ENCODE results near the gene SIL1.
A peak's percentile ranks its signal among the peaks of the same experiment; 100 is the strongest.
"Not testable (repeated sequence)": the region's sequence is repeated elsewhere in the genome, so short reads cannot be mapped to it uniquely, and the experiment has no call there.

The SIL1 gene

DNA sequence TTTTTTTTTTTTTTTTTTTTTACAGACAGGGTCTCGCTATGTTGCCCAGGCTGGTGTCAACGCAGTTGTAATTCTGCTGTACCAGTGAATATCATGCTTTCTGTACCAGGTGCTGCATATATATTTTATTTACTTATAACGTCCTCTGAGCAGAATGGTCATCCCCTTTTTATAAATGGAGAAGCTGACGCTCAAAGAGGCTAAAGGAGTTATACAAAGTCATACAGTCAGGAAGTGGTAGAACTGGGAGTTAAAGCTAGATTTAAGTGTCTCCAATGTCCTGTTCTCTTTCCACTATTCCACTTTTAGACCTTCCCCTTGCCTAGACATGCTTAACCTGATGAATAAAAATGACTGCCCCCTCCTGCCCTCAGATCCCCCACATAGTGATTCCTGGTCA is 1.2 kb upstream of the SIL1 start:
- DNase-seq (ENCODE audit: low spot score), result no peak

DNA sequence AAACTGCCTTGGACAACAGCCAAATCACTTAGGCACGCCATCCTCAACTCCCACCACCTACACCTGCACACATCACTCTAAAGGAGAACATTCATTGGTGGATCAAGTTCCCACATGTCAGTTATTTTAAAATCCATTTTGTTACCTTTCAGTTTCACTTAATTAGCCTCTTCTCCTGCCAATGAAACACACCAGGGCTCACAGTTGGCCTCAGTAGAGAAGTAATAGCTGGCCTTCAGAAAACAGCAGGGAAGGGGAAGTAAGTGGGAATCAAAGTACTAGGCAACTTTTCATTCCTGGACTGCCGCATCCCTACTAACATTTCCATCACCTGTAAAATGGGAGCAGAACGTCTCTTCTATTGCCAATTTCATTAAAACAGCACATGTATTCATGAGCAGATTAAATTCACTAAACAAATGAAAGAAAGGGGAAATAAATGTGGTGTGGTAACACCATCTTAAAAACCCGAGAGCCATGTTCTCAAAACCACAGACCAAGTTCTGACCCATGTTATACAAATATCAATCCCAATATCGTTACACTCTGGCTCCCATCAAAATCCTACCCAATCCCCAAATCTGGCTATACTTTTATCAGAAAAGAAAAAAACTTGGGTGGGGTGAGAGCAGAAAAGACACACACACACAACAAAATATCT is 1.7 kb downstream of the SIL1 start:
- no peak for DNase-seq (ENCODE audit: low spot score)

DNA sequence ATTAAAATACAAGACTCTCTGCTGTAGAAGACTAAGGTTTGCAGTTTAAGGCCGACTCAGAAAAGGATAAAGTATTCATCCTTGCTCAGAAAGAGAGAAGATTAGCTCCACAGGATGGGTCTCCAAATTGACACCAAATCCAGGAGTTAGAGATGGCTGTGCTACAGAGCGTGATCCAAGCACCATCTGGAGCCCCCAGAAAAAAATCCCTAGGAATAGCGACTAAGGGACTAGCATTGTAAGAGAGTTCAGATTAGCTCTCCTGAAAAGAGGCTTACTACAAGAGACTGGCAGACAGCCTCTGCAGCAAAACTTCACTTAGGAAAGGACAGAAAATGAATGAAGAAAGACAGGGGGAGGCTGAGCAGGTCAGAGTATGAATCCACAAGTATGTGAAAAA is 3.7 kb downstream of the SIL1 start:
- DNase-seq (ENCODE audit: low spot score), result no peak

DNA sequence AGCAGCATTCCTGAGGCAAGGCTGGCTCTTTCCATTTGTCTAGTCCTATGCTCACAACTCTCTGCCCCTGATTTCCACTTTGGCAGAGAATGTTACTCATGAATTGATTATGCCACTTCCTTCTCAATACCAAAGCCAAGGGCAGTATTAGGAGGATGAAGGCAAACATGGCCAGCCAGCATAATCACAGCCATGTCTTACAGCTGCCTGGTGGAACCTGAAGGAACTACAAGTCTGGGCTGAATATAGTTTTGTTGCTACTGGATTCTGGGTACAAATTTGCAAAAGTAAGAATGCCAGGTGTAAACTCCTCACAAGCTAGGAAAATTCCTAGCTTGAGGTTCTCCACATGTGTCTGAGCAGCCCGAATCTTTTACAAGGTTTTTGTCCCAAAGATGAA is 4.2 kb downstream of the SIL1 start:
- DNase-seq (ENCODE audit: low spot score), result no peak

DNA sequence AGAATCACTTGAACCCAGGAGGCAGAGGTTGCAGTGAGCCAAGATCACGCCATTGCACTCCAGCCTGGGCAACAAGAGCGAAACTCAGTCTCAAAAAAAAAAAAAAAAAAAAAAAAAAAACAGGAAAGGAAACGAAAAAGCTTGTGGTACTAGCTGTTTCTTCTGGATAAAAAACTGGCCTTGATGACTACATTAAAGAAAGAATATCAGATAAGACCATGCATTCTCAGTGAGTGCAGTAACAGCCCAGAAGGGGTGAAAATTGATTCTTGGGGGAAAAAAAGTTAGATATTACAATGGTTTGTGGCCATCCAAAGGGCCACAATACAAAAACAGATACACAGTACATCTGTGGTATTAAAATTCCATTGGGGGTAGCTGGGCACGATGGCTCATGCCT is 5.3 kb downstream of the SIL1 start:
- DNase-seq (ENCODE audit: low spot score), result not testable (repeated sequence)

DNA sequence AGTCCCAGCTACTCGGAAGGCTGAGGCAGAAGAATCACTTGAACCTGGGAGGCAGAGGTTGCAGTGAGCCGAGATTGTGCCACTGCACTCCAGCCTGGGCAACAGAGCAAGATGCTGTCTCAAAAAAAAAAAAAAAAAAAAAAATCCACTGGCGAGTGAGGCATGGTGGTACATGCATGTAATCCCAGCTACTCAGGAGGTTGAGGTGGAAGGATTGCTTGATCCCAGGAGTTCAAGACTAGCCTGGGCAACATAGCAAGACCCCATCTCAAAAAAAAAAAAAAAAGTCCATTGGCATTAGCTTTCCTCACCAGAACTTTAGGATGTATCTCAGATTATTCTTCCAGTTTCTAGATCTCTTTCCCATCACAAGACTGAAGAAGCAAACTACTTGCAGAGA is 6.2 kb downstream of the SIL1 start:
- DNase-seq (ENCODE audit: low spot score), result not testable (repeated sequence)

DNA sequence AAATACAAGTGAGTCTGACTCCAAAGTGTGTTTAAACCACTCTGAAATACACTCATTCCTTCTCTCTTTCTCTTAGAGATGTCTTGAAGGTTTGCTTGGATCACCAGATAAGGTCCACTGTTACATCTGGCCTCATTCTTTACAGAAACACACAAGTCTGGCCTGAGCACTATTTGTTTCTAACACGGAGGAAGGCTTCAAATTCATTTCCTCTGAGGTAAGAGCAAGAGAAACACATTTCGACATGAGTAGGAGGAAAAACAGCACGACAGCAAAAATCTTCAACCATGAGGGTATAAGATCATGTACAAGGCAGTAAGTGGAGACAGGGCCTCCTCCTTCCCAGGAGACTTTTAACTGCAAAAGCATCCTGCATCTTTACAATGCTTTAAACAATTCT is 8.0 kb downstream of the SIL1 start:
- DNase-seq (ENCODE audit: low spot score), result no peak

DNA sequence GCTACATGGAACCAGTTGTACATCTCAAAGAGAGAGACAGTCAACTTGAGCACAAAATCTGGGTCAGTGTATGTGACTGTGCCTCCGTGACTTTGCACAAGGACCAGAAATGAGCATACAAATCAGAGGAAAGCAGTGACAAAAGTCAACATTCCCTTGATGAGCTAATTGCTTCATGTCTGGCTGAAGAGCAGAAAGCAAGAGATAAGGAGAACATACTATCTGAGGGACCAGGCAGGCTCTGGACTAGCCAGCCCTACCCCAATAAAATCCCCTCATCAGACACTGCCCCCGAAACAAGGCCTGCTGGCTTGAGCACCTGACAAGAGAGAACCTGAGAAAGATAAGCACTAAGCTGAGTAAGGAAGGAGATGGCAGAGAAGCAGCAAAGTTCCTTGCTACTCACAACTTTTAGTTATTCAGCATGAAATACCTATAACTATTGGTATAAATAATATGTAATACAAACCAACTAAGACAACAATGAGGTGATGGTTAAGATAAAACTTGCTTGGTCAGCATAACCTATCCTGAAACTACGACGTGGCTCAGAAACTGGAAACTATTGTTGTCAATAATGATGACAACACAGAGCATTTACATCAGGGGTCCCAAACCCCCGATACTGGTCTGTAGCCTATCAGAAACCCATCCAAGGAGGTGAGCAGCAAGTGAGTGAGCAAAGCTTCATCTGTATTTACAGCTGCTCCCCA is 9.5 kb downstream of the SIL1 start:
- no peak for DNase-seq (ENCODE audit: low spot score)

DNA sequence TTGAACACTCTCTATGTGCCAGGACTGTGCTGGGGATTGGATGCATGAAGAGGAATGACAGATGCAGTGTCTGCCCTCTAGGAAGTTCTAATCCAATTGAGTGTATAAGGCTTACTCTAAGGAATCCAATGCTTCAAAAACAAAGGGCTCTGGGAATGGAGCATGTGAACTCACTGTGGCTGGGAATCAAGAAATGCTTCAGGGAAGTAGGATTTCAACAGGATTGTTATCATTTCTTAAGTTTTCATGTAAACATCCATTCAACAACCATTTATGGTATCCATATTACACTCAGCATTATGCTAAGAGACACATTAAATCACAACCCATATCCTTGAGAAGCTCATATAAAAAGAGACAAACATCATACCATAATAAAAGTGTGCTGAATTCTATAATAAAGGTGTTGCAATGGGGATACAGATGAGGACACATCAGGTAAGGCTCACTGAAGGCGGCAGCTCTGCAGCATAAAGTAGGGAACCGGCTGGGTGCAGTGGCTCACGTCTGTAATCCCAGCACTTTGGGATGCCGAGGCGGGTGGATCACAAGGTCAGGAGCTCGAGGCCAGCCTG is 11.3 kb downstream of the SIL1 start:
- no peak for DNase-seq (ENCODE audit: low spot score)

DNA sequence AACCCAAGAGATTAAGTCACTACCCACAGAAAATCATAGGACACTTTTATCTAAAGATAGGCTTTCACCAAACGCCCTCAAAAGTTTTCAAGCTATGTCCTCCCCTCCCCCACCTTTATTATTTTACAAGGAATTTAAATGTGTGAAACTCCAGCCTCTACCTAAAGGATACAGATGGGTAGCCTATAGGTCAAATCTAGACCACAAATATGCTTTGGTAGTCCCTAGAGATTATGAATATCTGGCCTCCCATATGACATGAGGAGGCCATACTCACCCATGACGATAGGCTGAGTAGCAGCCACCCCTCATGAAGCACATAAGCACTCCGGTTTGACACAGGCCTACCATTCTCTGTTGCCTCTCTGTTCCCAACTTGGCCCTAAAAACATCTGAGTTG is 11.9 kb downstream of the SIL1 start:
- DNase-seq (ENCODE audit: low spot score), result no peak

DNA sequence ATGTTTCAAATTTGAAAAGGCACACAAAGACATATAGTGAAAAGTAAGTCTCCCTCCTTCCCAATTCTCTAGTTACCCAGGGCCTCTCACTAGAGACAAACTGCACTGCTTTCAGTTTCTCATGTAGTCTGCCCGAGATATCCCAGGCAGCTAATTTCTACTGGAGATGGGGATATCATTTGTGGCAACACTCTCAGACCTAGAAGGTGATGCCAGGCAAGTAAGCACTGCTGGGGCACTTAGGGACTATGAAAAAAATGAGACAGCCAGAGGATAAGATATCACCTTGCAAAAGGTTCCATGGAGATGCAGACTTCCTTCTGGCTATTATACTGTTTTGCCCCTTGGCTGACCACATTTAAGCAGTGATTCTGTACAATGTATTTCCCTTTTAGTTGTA is 12.6 kb downstream of the SIL1 start:
- DNase-seq (ENCODE audit: low spot score), result no peak

DNA sequence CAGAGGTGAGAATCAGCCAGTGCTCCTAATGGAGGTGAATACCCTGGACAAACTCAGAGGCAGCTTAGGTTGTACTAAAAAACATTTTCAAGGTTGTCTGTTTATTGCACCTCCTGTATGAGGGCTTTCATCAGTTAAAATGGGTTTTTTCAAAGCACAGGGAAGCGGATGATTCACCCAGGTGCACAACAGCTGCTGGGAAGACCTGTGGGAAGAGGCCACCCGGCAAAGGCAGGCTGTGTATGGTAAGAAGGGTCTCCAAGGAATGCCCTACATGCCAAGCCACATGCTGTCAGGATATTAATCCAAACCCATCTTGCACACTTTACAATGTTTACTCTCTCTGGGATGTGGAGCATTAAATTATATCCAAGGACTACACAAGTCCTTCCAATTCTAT is 14.7 kb downstream of the SIL1 start:
- no peak for DNase-seq (ENCODE audit: low spot score)

DNA sequence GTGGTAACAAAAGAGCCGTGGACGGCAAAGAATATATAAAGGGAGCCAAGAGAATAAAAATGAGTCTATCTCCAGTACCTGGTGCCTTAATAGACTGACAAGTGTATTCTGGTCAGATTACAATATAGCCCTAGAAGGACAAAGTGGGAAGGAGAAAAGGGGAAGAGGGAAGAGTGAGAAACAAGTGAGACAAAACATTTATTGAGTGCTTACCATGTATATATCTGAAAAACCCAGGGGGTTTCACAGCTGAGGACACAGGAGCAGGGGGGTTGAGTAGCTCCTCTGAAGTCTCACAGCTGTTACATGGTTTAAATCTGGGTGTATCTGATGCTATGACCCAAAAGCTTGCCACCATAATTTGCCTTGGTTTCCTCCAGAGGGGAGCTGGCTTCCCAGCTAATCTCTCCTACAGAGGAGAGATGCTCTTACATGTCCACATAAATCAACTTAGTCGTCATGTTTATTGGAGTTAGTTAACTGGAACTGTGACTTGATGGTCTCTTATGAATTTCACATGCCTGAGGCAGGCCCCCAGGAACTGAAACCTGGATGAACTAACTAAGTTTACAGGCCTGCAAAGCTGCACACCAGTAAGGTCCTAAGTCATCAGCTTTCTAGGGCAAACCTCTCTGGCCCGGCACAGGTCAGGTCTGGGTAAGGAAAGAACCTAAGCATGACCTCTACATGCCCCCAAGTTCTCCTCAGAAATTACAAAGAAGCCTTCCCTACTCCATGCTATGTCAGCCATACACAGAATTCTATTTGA is 15.5 kb downstream of the SIL1 start:
- DNase-seq (ENCODE audit: low spot score), result no peak

DNA sequence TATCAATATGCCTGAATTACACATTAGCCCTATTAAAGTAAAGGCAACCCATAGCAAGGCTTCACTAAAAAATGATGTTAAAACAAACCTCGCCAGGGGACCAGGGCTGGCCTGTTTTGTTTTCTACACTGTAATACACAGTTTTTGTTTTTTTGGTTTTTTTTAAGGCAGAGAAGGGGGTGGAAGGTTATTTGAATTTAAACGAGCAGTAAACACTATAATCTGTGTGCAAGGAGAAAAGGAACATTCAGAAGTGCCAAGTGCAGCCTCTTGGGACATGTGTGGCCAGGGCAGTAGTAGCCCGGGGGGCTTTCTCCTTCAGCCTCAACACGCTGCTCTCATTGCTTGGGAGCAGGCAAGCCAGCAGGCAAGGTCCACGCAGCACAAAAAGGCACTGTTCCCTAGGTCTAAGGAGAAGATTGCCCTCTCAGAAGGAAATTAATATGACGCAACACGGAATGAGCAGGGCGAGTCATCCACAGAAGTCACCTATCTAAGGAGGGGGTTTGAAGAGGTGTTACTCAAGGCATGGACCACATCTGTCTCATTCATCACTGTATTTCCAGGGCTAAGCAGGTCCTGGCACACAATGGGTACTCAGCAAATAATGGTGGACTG is 16.2 kb downstream of the SIL1 start:
- peak; percentile 31 for DNase-seq (ENCODE audit: low spot score)

DNA sequence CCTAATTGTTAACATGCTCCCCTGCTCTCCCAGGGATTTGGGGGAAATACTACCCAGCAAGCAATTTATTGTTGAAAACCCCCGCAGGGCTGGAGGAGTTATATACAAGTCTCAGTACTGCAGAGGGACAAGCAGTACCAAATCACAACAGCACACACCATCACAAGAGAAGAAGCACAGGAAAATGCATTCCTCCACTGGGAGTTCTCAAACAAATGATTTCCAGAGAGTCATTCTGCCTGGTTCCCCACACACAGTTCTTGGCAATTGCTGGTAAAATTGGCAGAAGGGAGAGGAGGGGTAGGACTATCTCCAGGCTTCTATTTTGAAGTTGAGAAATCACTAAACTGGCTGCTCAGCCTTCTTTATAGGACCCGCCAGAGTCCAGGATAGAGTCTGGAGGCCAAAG is 16.8 kb downstream of the SIL1 start:
- no peak for DNase-seq (ENCODE audit: low spot score)

DNA sequence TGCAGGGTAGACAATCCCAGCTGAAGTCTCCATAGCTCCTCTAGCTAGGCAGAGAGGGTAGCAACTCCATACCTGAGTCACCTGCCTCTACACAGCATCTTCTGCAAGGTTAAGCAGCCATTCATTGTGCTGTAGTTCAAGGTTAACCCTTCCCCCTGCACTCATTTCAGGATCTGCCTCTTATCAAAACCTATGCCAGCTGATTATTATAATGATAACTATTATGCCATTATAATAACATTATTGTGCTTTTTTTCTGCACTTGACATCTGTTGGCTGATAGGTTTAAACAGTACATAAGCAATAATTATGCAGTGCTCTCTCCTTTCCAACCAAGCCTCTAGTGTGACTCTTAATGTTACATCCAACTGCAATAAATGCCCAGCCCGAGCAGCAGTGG is 17.3 kb downstream of the SIL1 start:
- no peak for DNase-seq (ENCODE audit: low spot score)

DNA sequence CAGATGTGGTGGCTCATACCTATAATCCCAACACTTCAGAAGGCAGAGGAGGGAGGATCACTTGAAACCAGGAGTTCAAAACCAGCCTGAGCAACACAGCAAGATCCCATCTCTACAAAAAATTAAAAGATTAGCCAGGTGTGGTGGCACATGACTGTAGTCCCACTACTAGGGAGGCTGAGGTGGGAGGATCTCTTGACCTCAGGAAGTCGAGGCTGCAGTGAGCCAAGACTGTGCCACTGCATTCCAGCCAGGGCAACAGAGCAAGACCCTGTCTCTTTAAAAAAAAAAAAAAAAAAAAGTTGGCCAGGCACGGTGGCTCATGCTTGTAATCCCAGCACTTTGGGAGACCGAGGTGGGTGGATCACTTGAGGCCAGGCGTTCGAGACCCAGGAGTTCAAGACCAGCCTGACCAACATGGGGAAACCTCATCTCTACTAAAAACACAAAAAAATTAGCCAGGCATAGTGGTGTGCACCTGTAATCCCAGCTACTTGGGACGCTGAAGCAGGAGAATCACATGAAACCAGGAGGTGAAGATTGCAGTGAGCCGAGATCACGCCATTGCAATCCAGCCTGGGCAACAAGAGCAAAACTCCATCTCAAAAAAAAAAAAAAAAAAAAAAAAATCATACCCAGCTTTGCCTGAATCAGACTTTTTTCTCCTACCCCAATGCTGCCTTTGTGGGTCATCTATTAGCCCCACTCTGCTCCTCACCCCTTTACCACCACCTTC is 18.2 kb downstream of the SIL1 start:
- not testable (repeated sequence) for DNase-seq (ENCODE audit: low spot score)

DNA sequence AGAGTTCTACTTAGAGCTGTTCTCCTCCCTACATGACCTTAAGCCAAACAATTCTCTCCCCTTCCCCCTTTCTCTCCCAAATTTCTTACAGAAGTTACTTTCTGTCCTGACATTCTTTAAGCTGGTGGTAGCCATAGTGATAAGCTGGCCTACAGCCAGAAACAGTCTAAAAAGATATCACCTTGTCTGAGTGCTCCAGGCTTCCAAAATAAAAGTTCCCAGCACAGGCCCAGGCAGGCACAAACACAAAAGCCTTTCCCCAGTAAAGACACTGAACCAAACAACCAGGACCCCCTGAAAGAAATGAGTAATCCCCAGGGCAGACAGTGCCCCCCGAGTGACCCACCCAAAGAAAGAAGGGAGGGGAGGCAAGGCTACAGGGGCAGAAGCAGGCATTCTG is 19.2 kb downstream of the SIL1 start:
- no peak for DNase-seq (ENCODE audit: low spot score)

DNA sequence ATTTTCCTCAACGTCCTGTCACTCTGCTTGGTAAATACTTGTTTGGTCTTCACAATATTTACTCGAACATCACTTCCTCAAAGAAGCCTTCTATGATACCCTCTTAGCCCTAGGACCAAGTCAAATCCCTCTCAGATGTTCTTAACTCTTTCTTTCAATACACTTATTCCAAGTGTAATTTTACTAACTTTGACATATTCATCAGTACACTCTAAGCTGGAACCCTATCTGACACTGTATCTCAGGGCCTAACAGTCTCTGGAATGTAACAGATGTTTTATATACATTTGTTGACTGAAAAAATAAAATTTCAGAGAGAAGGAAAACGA is 19.6 kb downstream of the SIL1 start:
- DNase-seq (ENCODE audit: low spot score), result no peak

DNA sequence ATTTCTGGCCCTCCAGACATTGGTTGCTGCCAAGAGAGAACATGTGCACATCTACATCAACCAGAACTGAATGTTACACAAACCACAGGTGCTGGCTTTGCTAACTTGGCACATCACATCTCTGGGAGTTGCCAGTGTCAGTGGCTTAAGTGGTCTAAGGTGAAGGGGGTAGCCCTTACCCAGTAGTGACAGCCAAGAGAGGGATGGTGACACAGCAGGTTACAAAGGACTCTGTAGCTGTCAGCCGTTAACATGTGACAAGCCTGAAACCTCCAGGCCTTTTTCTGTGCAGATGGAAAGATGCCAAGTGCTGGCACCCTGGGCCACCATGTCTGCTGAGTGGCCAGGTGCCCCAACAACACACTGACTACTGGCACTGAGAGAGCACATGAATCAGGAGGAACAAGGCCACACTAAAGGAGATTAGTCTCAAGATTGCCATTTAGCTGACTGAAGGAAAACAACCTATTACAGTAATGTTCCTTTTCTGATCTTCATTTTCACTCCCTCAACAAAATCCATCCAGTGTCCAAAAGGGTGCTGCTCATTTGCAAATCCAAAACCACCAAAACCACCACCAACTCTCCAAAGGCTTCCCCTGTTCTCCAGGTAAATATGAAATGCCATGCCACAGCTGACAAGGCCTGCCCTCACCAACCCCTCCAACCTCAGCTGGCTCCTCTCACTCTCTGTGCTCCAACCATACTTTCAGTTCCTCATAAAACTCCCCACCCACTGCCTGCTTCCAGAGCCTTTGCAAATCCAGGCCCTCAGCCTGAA is 20.2 kb downstream of the SIL1 start:
- DNase-seq (ENCODE audit: low spot score), result no peak

DNA sequence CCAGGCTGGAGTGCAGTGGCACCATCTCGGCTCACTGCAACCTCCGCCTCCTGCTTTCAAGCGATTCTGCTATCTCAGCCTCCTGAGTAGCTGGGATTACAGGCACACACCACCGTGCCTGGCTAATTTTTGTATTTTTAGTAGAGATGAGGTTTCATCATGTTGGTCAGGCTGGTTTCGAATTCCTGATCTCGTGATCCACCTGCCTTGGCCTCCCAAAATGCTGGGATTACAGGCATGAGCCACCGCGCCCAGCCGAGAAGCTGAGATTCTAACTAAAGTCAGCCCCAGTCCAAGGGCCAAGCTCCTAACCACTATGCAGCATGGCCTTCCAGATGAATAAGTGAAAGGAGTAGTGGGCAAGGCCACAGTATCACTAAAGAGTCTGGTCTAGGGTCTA is 20.9 kb downstream of the SIL1 start:
- DNase-seq (ENCODE audit: low spot score), result not testable (repeated sequence)
